GM13976 (cell line): ENCODE data around the gene MLPH.

ENCODE experiments used
- DNase-seq: peaks from one replicate; pipeline ENCODE4 v3.0.0; 2012; ENCODE audit warnings: low spot score
- in situ Hi-C: fragments of 300-500 bp; cut with MboI; formaldehyde crosslinking; loops from one replicate; pipeline ENCODE4 v1.12.0; 2022; ENCODE audit warnings: low sequenced_read_pairs, mixed read lengths, inconsistent platforms; ENCODE audit not compliant: unreplicated experiment
- TF ChIP-seq, protein P1 (sequence below): IDR thresholded peaks from 2 replicates; pipeline ENCODE4 v1.5.1; 2012; ENCODE audit warnings: borderline replicate concordance, mild to moderate bottlenecking; ENCODE audit not compliant: insufficient read depth; ENCODE audit errors: extremely low read depth, missing control alignments, control extremely low read depth

The MLPH gene

DNA sequence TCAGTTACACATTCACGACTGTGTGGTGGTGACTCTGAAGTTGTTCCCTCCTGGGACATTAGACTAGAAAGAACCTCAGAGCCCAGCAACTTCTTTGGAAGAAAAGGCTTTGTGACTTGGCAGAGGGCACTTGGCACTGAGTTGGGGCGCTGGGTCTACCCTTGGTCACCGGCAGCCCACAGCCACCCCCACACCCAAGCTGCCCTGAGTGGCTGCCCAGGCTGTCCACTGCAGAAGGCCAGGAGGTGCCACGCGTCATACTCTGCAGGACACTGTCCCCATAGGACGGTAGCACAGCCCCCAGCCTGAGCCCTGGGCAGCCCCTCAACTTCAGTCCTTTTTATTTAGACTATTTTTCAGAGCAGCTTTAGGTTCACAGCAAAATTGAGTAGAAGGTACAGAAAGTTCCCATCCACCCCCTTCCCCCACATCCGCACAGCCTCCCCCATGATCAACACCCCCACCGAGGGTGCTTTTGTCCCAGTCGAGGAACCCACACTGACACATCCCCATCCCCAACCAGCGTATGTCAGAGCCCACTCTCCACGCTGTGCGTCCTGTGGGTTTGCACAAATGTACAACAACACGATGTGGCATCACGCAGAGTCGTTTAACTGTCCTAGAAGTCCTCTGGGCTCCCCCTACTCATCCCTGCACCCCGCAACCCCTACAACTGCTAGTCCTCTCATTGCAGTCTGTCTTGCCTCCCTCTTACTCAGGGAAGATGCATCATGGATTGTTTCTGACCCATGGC, 80.4 kb downstream of the MLPH start:
- no peak for DNase-seq
- TF ChIP-seq, protein P1, sequence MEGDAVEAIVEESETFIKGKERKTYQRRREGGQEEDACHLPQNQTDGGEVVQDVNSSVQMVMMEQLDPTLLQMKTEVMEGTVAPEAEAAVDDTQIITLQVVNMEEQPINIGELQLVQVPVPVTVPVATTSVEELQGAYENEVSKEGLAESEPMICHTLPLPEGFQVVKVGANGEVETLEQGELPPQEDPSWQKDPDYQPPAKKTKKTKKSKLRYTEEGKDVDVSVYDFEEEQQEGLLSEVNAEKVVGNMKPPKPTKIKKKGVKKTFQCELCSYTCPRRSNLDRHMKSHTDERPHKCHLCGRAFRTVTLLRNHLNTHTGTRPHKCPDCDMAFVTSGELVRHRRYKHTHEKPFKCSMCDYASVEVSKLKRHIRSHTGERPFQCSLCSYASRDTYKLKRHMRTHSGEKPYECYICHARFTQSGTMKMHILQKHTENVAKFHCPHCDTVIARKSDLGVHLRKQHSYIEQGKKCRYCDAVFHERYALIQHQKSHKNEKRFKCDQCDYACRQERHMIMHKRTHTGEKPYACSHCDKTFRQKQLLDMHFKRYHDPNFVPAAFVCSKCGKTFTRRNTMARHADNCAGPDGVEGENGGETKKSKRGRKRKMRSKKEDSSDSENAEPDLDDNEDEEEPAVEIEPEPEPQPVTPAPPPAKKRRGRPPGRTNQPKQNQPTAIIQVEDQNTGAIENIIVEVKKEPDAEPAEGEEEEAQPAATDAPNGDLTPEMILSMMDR = no peak
- in situ Hi-C loops = no loop called here

DNA sequence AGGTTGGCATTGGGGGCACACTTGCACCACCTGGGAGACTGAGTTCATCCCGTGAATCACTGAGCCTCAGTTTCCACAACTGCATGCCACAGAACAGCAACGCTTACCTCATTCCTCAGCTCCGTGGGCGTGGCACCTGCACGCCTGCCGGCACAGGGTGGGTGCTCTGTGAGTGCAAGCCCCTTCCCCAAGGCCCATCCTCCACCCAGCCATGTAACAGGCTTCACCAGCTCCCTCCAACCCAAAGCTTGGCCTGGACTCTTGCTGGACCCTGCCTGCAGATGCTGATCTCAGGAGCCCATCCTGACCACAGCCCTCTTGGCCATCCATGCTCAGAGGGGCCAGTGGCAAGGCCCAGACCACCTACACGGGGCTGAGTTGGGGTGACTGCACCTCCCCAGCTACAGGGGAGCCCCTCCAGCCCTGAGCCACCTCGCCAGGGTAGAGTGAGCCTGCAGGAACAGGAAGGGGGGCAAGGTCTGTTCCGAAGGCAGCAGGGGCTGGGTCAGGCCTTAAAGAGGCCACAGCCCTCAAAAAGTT, 81.1 kb downstream of the MLPH start:
- no peak for DNase-seq
- in situ Hi-C loops = no loop called here
- TF ChIP-seq, protein P1 = no peak

DNA sequence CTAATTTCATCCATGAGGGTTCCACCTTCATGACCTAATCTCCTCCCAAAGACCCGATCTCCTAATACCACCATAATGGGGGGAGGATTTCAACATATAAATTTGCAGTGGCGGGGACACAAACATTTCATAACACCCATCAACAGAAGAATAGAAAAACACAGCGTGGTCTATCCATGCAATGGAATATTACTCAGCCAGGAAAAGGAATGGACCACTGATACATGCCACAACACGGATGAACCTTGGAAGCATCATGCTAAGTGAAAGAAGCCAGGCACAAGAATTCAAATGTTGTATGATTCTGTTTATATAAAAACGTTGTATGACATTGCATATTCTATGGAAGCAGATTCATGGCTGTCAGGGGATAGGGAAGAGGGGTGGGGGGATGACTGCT, 82.0 kb downstream of the MLPH start:
- in situ Hi-C loops = no loop called here
- no peak for DNase-seq
- TF ChIP-seq, protein P1 = no peak

DNA sequence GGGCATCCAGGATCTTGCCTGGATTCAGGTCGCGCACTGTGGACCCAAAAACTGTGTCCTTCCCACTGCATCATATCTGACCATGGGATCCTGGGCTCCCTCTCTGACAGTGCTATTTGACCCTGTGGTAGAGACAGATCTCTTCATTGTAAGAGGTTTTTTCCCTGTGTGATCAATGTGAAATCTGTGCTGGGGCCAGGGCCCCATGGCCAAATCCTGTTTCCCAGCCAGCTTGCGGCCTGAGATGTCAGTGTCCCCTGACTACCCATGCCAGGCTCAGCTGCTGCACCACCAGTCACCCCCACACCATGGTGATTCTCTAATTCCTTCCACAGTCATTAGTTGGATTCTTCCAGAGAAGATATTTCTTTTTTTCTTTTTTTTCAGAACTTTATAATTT, 82.8 kb downstream of the MLPH start:
- no peak for DNase-seq
- in situ Hi-C loops = loop anchor here (5.0 kb wide), 1 partner anchor 58 kb away; no protein-coding TSS in a partner anchor
- TF ChIP-seq, protein P1 = no peak

DNA sequence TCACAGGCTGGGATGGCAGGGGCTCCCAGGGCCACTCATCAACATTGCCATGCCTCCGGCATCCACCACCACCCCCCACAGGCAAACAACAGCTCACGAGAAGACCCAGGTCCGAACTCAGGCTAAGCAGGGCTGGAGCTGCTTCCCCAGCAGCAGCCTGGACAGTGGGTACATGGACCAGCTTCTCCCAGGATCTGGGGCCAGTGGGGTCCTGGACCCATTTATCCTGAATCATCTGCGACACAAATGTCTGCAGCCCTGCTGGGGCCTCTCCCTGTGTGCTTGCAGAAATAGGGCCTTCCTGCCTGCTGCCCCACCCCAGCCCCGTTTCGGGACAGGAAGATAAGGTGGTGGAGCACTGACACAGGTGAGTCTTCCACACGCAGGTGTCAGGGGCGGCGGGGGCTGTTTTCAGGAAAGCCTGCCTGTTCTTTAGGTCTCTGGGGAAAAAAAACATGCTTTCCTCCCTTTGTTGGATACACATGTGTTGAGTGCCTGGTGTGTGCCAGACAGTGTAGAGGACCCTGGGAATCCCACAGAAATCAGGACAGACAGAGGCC, 83.8 kb downstream of the MLPH start:
- in situ Hi-C loops = loop anchor here (5.0 kb wide), 1 partner anchor 59 kb away; no protein-coding TSS in a partner anchor
- TF ChIP-seq, protein P1 = no peak

DNA sequence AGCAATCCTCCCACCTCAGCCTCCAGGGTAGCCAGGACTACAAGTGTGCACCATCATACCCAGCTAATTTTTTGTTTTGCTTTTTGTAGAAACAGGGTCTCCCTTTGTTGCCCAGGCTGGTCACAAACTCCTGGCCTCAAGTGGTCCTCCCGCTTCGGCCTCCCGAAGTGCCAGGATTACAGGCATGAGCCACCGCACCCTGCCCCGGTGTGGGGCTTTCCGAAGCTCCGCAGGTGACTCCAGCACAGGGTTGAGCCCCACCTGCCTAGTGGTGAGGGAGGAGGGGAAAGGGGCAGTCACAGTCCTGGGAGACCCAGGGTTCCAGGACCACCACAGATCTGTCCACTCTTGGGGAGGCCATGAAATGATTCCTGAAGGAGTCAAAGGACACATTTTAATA, 84.5 kb downstream of the MLPH start:
- no peak for DNase-seq
- TF ChIP-seq, protein P1 = no peak
- in situ Hi-C loops = loop anchor here (5.0 kb wide), 1 partner anchor 59 kb away; no protein-coding TSS in a partner anchor

More for the DNA sequence above, 83.8 kb downstream of the MLPH start:
- DNase-seq = no peak
